WERI-Rb-1 (cell line): Measurements from ENCODE around the gene IMMT.

Experiments used
- DNase-seq: peaks from one replicate; pipeline ENCODE4 v3.0.0-alpha.2; 2020
- H3K27ac ChIP-seq: fragments of 250-450 bp; sonication (Bioruptor Pico); 2 replicates; pipeline ENCODE4 v1.5.1; 2020; ENCODE audit warnings: mild to moderate bottlenecking, moderate library complexity
- H3K27me3 ChIP-seq: fragments of 250-450 bp; sonication (Bioruptor Pico); 2 replicates; pipeline ENCODE4 v1.5.1; 2021; ENCODE audit warnings: mild to moderate bottlenecking, low read depth, moderate library complexity; ENCODE audit not compliant: insufficient read depth, severe bottlenecking
- H3K36me3 ChIP-seq: fragments of 250-450 bp; sonication (Bioruptor Pico); 2 replicates; pipeline ENCODE4 v1.5.1; 2020; ENCODE audit warnings: mild to moderate bottlenecking, moderate library complexity
- H3K4me3 ChIP-seq: 2 replicates; pipeline ENCODE4 v1.5.1; 2011; ENCODE audit warnings: low read depth, mild to moderate bottlenecking, control low read depth, low read length
- H3K9me3 ChIP-seq: fragments of 250-450 bp; sonication (Bioruptor Pico); 2 replicates; pipeline ENCODE4 v1.5.1; 2021; ENCODE audit warnings: mild to moderate bottlenecking, moderate library complexity; ENCODE audit not compliant: severe bottlenecking
- TF ChIP-seq, protein P1 (sequence below): IDR thresholded peaks from 2 replicates; pipeline ENCODE4 v1.5.1; 2011; ENCODE audit warnings: low read depth, mild to moderate bottlenecking, control low read depth, inconsistent platforms, low read length

The IMMT gene

DNA sequence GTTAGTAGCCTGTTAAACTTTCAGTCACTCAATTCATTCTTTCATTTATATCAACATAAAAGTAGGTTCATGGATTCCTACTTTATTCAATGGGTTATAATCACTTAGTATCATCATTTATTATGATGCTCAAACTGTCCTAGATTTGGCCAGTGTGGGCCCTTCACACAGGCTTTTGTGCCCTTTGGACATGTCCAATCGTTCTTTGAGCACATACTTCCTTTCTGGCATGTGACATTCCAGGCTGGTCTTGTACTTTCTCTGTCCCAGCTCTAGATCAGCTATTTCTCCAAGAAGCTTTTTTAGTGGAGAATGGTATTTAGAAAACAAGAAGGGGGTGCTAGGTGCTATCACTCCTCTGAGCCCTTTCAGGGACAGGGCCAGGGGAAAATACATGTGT is 101.0 kb downstream of the IMMT start:
- Histone ChIP-seq H3K9me3 (no peaks in the 10 kb centered on the region), H3K4me3 (no peak overlapping the region), H3K36me3 (peaks cover 72% of the 10 kb centered on the region), H3K27ac (no peak overlapping the region), H3K27me3 (no peaks in the 10 kb centered on the region)
- no peak for DNase-seq
- TF ChIP-seq, protein P1, sequence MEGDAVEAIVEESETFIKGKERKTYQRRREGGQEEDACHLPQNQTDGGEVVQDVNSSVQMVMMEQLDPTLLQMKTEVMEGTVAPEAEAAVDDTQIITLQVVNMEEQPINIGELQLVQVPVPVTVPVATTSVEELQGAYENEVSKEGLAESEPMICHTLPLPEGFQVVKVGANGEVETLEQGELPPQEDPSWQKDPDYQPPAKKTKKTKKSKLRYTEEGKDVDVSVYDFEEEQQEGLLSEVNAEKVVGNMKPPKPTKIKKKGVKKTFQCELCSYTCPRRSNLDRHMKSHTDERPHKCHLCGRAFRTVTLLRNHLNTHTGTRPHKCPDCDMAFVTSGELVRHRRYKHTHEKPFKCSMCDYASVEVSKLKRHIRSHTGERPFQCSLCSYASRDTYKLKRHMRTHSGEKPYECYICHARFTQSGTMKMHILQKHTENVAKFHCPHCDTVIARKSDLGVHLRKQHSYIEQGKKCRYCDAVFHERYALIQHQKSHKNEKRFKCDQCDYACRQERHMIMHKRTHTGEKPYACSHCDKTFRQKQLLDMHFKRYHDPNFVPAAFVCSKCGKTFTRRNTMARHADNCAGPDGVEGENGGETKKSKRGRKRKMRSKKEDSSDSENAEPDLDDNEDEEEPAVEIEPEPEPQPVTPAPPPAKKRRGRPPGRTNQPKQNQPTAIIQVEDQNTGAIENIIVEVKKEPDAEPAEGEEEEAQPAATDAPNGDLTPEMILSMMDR: no peak
